Prostate gland (tissue), 2 donors: ENCODE measurements around the gene TSTD2.

Source experiments
- CTCF ChIP-seq, 4 experiments: fragments of 200-600 bp in 2 of 4; fragments of 450-650 bp in 2 of 4; sonication (generic) in 2 of 4; IDR thresholded peaks; 1 replicate in 3 of 4; 2 replicates in 1 of 4; pipeline ENCODE4 v1.5.1; 2016 to 2019; ENCODE audit warnings: antibody characterized with exemption in 4 of 4, mild to moderate bottlenecking in 2 of 4, moderate library complexity in 2 of 4
- POLR2A ChIP-seq: fragments of 450-650 bp; IDR thresholded peaks from one replicate; pipeline ENCODE4 v1.6.1; 2016; ENCODE audit warnings: antibody characterized with exemption, mild to moderate bottlenecking

GRCh38 chr9:97629156-97629555 lies 4.0 kb downstream of the TSTD2 start:
- TF ChIP-seq CTCF (IDR thresholded peaks at IDR 0.05): no peak
- no peak for TF ChIP-seq POLR2A
